Measurements from ENCODE around the gene SEC22A.

The SEC22A gene

DNA sequence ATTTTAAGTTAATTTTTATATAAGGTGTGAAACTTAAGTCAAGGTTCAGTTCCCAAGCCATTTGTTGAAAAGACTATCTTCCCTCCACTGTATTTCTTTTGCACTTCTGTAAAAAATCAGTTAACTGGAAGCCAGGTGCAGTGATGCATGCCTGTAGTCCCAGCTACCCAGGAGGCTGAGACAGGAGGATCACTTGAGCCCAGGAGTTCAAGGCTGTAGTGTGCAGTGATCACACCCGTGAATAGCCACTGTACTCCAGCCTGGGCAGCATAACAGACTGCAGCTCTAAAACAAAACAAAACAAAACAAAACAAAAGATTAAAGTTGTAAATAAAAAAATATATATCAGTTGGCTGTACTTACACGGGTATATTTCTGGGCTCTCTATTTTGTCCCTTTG is 33.1 kb upstream of the SEC22A start:
- Histone ChIP-seq H3K4me3 (ENCODE audit: low read length, poor library complexity, severe bottlenecking) (no peak overlapping the region), H3K4me1 (ENCODE audit: insufficient read depth, low read length, poor library complexity, severe bottlenecking) (no peaks in the 10 kb centered on the region), H3F3A (ENCODE audit: low read depth) (no peaks in the 10 kb centered on the region), H4K20me1 (ENCODE audit: insufficient read depth, low read length, poor library complexity, severe bottlenecking) (no peaks in the 10 kb centered on the region), H3K9ac (ENCODE audit: low read depth, low read length, poor library complexity, severe bottlenecking) (no peak overlapping the region), H3K36me3 (ENCODE audit: insufficient read depth, low read length) (peaks cover 46% of the 10 kb centered on the region), H3K79me2 (ENCODE audit: insufficient read depth, low read length) (no peaks in the 10 kb centered on the region), H3K27me3 (ENCODE audit: insufficient read depth, low read length, poor library complexity, severe bottlenecking) (no peaks in the 10 kb centered on the region), H3K9me3 (ENCODE audit: insufficient read depth, low read depth, low read length) (no peaks in the 10 kb centered on the region; the same call in 1 of the 2 replicates), H3K9me2 (replicated peaks; ENCODE audit: low read depth, low read length) (no peaks in the 10 kb centered on the region), H2AFZ (ENCODE audit: low read length) (no peak overlapping the region), H3K4me2 (ENCODE audit: low read depth, low read length, poor library complexity, severe bottlenecking) (no peak overlapping the region)
- TF ChIP-seq EZH2phosphoT487 (IDR thresholded peaks at IDR 0.05; ENCODE audit: borderline replicate concordance) = no peak
- TF ChIP-seq, protein P1, sequence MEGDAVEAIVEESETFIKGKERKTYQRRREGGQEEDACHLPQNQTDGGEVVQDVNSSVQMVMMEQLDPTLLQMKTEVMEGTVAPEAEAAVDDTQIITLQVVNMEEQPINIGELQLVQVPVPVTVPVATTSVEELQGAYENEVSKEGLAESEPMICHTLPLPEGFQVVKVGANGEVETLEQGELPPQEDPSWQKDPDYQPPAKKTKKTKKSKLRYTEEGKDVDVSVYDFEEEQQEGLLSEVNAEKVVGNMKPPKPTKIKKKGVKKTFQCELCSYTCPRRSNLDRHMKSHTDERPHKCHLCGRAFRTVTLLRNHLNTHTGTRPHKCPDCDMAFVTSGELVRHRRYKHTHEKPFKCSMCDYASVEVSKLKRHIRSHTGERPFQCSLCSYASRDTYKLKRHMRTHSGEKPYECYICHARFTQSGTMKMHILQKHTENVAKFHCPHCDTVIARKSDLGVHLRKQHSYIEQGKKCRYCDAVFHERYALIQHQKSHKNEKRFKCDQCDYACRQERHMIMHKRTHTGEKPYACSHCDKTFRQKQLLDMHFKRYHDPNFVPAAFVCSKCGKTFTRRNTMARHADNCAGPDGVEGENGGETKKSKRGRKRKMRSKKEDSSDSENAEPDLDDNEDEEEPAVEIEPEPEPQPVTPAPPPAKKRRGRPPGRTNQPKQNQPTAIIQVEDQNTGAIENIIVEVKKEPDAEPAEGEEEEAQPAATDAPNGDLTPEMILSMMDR (conservative IDR thresholded peaks at IDR 0.05; ENCODE audit: low read length) = no peak

DNA sequence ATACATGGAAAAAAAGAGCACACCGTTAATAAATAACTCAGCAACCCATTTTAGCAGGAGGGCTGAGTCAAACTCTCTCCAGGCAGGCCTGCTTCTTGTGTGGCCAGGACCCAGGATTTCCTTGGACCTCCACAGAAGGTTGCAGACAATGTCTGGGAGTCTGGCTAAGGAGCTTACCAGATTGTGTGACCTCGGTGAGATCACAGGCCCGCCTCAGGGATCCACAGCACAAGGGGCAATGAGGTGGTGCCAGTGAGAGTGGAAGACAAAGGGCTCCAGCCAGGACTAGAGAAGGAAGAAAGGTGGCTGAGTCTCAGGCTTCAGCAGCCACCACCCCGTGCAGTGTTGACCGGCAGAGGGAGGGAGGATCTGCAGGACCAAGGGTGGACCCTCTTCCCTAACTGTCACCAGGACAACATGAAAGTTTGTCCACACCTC is 32.2 kb upstream of the SEC22A start:
- H3K9me3 ChIP-seq (ENCODE audit: insufficient read depth, low read depth, low read length) = no peaks in the 10 kb centered on the region; the same call in 1 of the 2 replicates
- H3K4me2 ChIP-seq (ENCODE audit: low read depth, low read length, poor library complexity, severe bottlenecking) = no peak overlapping the region
- H3K4me3 ChIP-seq (ENCODE audit: low read length, poor library complexity, severe bottlenecking) = no peak overlapping the region
- H2AFZ ChIP-seq (ENCODE audit: low read length) = no peak overlapping the region
- no peaks in the 10 kb centered on the region for H4K20me1 ChIP-seq (ENCODE audit: insufficient read depth, low read length, poor library complexity, severe bottlenecking)
- no peaks in the 10 kb centered on the region for H3K27me3 ChIP-seq (ENCODE audit: insufficient read depth, low read length, poor library complexity, severe bottlenecking)
- H3K9ac ChIP-seq (ENCODE audit: low read depth, low read length, poor library complexity, severe bottlenecking) = no peak overlapping the region
- peaks cover 37% of the 10 kb centered on the region for H3K36me3 ChIP-seq (ENCODE audit: insufficient read depth, low read length)
- H3F3A ChIP-seq (ENCODE audit: low read depth) = no peaks in the 10 kb centered on the region
- no peaks in the 10 kb centered on the region for H3K9me2 ChIP-seq (replicated peaks; ENCODE audit: low read depth, low read length)
- TF ChIP-seq EZH2phosphoT487 (IDR thresholded peaks at IDR 0.05; ENCODE audit: borderline replicate concordance) = no peak
- TF ChIP-seq, protein P1 (conservative IDR thresholded peaks at IDR 0.05; ENCODE audit: low read length) = no peak
- no peaks in the 10 kb centered on the region for H3K79me2 ChIP-seq (ENCODE audit: insufficient read depth, low read length)
- H3K4me1 ChIP-seq (ENCODE audit: insufficient read depth, low read length, poor library complexity, severe bottlenecking) = no peaks in the 10 kb centered on the region

DNA sequence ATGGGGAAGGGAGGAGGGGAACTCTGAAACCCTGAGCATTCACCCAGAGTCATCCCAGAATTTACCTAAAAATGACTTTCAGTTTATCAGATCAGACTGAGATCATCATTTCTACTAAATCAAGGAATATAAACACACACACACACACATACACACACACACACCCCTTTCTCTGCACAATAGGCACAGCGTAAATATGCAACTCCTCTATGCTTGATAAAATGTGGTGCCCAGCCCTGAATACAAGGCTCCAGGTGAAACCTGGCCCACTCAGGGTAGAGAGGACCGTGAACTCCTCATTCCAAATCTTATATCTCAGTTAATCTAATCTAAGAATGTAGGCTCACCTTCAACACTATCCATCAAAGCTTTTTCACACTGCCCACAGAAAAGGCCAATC is 31.8 kb upstream of the SEC22A start:
- no peaks in the 10 kb centered on the region for H3K79me2 ChIP-seq (ENCODE audit: insufficient read depth, low read length)
- no peak overlapping the region for H2AFZ ChIP-seq (ENCODE audit: low read length)
- H4K20me1 ChIP-seq (ENCODE audit: insufficient read depth, low read length, poor library complexity, severe bottlenecking) = no peaks in the 10 kb centered on the region
- no peak overlapping the region for H3K4me2 ChIP-seq (ENCODE audit: low read depth, low read length, poor library complexity, severe bottlenecking)
- no peaks in the 10 kb centered on the region for H3F3A ChIP-seq (ENCODE audit: low read depth)
- no peaks in the 10 kb centered on the region for H3K27me3 ChIP-seq (ENCODE audit: insufficient read depth, low read length, poor library complexity, severe bottlenecking)
- TF ChIP-seq, protein P1 (conservative IDR thresholded peaks at IDR 0.05; ENCODE audit: low read length) = no peak
- no peak for TF ChIP-seq EZH2phosphoT487 (IDR thresholded peaks at IDR 0.05; ENCODE audit: borderline replicate concordance)
- H3K9ac ChIP-seq (ENCODE audit: low read depth, low read length, poor library complexity, severe bottlenecking) = no peak overlapping the region
- no peaks in the 10 kb centered on the region for H3K4me1 ChIP-seq (ENCODE audit: insufficient read depth, low read length, poor library complexity, severe bottlenecking)
- no peaks in the 10 kb centered on the region; the same call in 1 of the 2 replicates for H3K9me3 ChIP-seq (ENCODE audit: insufficient read depth, low read depth, low read length)
- peaks cover 33% of the 10 kb centered on the region for H3K36me3 ChIP-seq (ENCODE audit: insufficient read depth, low read length)
- no peaks in the 10 kb centered on the region for H3K9me2 ChIP-seq (replicated peaks; ENCODE audit: low read depth, low read length)
- no peak overlapping the region for H3K4me3 ChIP-seq (ENCODE audit: low read length, poor library complexity, severe bottlenecking)
